Mucosa of stomach (tissue), 1 donor: Measurements from ENCODE around the gene ELMO1.

Experiments
- H3K27me3 ChIP-seq: one replicate; pipeline ENCODE4 v1.7.0; 2013; ENCODE audit warnings: mild to moderate bottlenecking, low read length; ENCODE audit not compliant: control insufficient read depth, insufficient read depth
- H3K36me3 ChIP-seq: one replicate; pipeline ENCODE4 v1.7.0; 2013; ENCODE audit warnings: low read length; ENCODE audit not compliant: control insufficient read depth, insufficient read depth
- H3K4me1 ChIP-seq: one replicate; pipeline ENCODE4 v1.7.0; 2013; ENCODE audit warnings: mild to moderate bottlenecking, low read length; ENCODE audit not compliant: control insufficient read depth, insufficient read depth
- H3K4me3 ChIP-seq: one replicate; pipeline ENCODE4 v1.7.0; 2013; ENCODE audit warnings: low read length
- H3K9ac ChIP-seq: one replicate; pipeline ENCODE4 v1.7.0; 2013; ENCODE audit warnings: mild to moderate bottlenecking, low read length, moderate library complexity
- H3K9me3 ChIP-seq: one replicate; pipeline ENCODE4 v1.7.0; 2013; ENCODE audit warnings: mild to moderate bottlenecking, low read length, moderate library complexity; ENCODE audit not compliant: control insufficient read depth
- donor health status: Pancreatic carcinoma.

ELMO1 gene

GRCh38 chr7:37205451-37205850 is 243.2 kb downstream of the ELMO1 start:
- Histone ChIP-seq H3K4me1 (peaks cover 8% of the 10 kb centered on the region), H3K9me3 (no peaks in the 10 kb centered on the region), H3K27me3 (no peaks in the 10 kb centered on the region), H3K36me3 (no peaks in the 10 kb centered on the region), H3K9ac (no peak overlapping the region), H3K4me3 (no peak overlapping the region)

GRCh38 chr7:37201876-37202198 is 246.8 kb downstream of the ELMO1 start:
- Histone ChIP-seq H3K4me1 (no peaks in the 10 kb centered on the region), H3K36me3 (no peaks in the 10 kb centered on the region), H3K9me3 (no peaks in the 10 kb centered on the region), H3K9ac (no peak overlapping the region), H3K4me3 (no peak overlapping the region), H3K27me3 (no peaks in the 10 kb centered on the region)

DNA sequence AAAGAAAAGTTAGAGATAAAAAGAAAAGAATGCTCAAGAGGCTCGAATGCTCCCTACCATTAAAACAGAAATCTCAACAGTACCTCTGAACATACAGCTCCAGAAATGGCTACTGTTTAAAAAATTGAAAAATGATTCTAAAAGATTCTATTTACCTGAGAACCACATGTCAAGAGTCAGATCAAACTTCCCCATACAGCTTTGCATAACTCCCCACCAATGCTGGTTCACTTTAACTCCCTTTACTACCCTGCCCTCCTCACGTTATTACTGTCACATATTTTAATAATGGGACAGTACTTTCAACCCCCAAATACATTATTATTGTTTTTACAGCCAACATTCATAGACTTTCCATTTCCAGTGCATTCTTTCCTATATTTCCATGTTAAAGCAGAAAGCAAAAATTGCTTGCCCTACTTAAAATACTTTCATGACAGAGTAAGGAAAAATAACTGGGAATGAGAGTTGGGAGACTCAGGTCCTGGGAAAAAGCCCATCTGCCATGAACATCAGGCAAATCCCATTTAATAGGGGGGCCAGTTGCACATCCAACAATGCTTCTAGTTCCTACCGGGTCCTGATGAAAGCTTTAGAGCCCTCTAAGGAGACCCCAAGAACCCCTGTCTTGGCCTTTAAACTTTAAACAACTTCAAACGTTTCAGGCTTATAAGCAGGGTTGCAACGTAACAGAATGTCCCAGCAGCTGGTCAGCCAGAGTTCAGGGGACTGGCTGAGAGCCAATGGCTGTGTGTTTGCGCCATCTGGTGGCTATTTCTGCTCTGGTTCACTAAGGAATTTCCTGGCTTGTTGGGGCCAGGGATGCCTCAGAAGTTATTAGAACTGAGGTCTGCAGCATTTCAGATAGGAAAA is 247.4 kb downstream of the ELMO1 start:
- no peak overlapping the region for H3K4me3 ChIP-seq
- H3K4me1 ChIP-seq: no peaks in the 10 kb centered on the region
- no peaks in the 10 kb centered on the region for H3K36me3 ChIP-seq
- no peaks in the 10 kb centered on the region for H3K27me3 ChIP-seq
- no peak overlapping the region for H3K9ac ChIP-seq
- H3K9me3 ChIP-seq: no peaks in the 10 kb centered on the region

- no peaks in the 10 kb centered on the region for H3K9me3 ChIP-seq
- no peaks in the 10 kb centered on the region for H3K27me3 ChIP-seq
- H3K9ac ChIP-seq: no peak overlapping the region
- no peaks in the 10 kb centered on the region for H3K36me3 ChIP-seq
- no peaks in the 10 kb centered on the region for H3K4me1 ChIP-seq
- no peak overlapping the region for H3K4me3 ChIP-seq
Observed at GRCh38 chr7:37198906-37199485, 249.7 kb downstream of the ELMO1 start.

DNA sequence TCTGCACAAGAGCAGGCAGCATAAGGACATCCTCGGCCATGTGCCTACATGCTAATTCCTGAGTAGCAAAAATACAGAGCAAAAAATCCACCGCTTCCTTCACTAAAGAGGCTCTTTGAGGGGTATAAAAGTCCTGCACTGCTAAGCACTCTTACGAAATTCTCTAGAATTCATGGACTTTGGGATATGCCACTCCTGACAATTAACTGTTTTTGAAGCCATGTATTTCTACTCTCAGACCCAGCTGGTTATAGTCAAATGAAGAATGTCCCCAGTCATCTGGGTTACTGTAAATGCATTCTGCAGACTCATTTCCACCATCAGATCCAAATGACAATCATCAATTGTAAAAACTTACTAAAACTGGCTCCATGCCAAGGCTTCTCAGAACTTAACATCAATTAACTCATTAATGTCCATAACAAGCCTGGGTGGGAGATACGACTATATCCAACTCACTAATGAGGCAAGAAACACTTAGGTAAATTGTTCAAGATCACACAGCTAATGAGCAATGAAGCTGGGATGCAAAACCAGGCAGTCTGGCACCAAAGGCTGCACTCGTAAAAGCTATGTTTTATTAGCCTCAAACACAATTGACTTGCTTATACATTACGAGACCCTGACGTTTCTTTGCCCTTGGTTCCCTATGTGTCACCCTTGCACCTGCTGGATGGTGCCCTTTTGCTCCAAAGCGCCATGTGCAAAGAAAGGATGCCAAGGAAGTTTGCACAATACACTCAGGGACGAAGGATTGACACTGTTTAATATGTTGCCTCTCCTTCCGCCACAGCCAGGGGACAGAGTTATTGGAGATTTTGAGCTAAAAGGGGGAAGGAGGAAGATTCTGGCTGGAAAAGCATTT is 250.4 kb downstream of the ELMO1 start:
- H3K4me1 ChIP-seq: no peaks in the 10 kb centered on the region
- no peaks in the 10 kb centered on the region for H3K9me3 ChIP-seq
- no peak overlapping the region for H3K9ac ChIP-seq

GRCh38 chr7:37197108-37197507 is 251.6 kb downstream of the ELMO1 start:
- H3K9me3 ChIP-seq: no peaks in the 10 kb centered on the region
- no peak overlapping the region for H3K9ac ChIP-seq
- H3K4me1 ChIP-seq: no peaks in the 10 kb centered on the region
- H3K4me3 ChIP-seq: no peak overlapping the region
- no peaks in the 10 kb centered on the region for H3K27me3 ChIP-seq
- no peaks in the 10 kb centered on the region for H3K36me3 ChIP-seq

More for the DNA sequence above, 250.4 kb downstream of the ELMO1 start:
- Histone ChIP-seq H3K4me3 (no peak overlapping the region), H3K27me3 (no peaks in the 10 kb centered on the region), H3K36me3 (no peaks in the 10 kb centered on the region)

DNA sequence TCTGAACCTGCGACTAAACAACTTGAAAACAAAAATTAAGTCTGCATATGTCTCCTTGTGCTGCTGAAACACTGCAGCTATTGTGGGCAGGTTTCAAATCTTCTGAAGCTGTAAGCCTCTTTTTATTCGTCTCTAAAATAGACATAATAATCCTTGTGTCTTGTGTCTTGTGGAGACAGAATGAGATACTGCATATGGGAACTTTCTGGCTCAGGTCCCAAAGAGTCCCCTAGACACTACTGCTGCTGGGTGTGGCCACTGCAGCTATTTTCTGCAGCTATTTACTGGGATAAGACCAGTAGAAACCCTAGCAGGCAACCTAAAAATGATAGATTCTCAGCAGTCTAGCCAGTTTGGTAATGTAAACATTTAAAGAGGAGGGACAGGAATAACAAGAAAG is 252.0 kb downstream of the ELMO1 start:
- Histone ChIP-seq H3K27me3 (no peaks in the 10 kb centered on the region), H3K9ac (no peak overlapping the region), H3K9me3 (no peaks in the 10 kb centered on the region), H3K36me3 (no peaks in the 10 kb centered on the region), H3K4me1 (no peaks in the 10 kb centered on the region), H3K4me3 (no peak overlapping the region)

GRCh38 chr7:37195388-37195787 is 253.3 kb downstream of the ELMO1 start:
- Histone ChIP-seq H3K36me3 (no peaks in the 10 kb centered on the region), H3K9ac (no peak overlapping the region), H3K27me3 (no peaks in the 10 kb centered on the region), H3K4me3 (no peak overlapping the region), H3K4me1 (no peaks in the 10 kb centered on the region), H3K9me3 (no peaks in the 10 kb centered on the region)

GRCh38 chr7:37194943-37195342 is 253.7 kb downstream of the ELMO1 start:
- H3K4me3 ChIP-seq: no peak overlapping the region
- H3K27me3 ChIP-seq: no peaks in the 10 kb centered on the region
- H3K4me1 ChIP-seq: no peaks in the 10 kb centered on the region
- no peak overlapping the region for H3K9ac ChIP-seq
- H3K9me3 ChIP-seq: no peaks in the 10 kb centered on the region
- H3K36me3 ChIP-seq: no peaks in the 10 kb centered on the region

GRCh38 chr7:37193775-37194135 is 254.9 kb downstream of the ELMO1 start:
- H3K9me3 ChIP-seq: no peaks in the 10 kb centered on the region
- H3K4me3 ChIP-seq: no peak overlapping the region

DNA sequence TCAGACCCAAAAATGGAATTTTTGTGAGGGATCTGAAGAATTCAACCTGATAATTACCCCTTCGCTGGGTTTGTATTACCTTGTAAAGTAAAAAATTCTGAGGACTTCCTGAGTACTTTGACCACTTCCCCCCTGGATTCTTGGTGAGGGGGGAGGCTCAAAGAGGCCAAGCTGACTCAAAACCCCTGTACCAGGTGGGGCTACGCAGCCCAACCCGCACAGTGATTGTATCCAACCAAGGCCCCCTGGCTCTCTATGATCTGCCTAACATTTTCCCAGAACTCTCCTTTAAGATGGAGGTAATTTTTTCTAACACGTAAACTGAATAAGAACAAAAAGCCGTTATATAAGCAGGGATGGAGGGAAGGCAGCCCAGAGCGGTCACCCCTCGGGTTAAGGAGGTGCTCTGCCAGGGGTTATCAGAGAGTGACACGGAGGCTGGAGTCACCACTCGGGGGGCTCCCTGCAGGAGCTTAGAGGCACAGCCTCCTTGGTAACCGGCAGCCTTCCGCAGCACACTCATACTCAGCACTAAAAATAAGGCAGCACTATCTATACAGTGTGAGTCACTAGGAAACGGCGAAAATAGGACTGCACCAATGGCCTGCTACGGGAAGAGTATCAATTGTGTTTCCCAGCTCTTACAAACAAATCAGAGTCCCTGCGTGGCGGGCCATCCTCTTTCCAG is 255.4 kb downstream of the ELMO1 start:
- no peaks in the 10 kb centered on the region for H3K27me3 ChIP-seq
- H3K9ac ChIP-seq: no peak overlapping the region
- no peaks in the 10 kb centered on the region for H3K4me1 ChIP-seq
- no peaks in the 10 kb centered on the region for H3K9me3 ChIP-seq
- H3K36me3 ChIP-seq: no peaks in the 10 kb centered on the region
- no peak overlapping the region for H3K4me3 ChIP-seq

More at GRCh38 chr7:37193775-37194135, 254.9 kb downstream of the ELMO1 start:
- Histone ChIP-seq H3K27me3 (no peaks in the 10 kb centered on the region), H3K4me1 (no peaks in the 10 kb centered on the region), H3K36me3 (no peaks in the 10 kb centered on the region), H3K9ac (no peak overlapping the region)
